ENCODE measurements around the gene IMMT. TPM values are rescaled to one million over a fixed set of nuclear protein-coding genes. Genes with fewer than 3 reads are reported as not detected.

Gene IMMT
- total and polyA plus RNA-seq, 2 donors (not counting 1 experiment from before 2014, with no cell fraction given): 23.5 to 66.0 TPM

GRCh38 chr2:86233436-86233835 is 38.2 kb upstream of the IMMT start:
- DNase-seq (no peak), ATAC-seq (ENCODE audit: low read depth) (no peak)
- ChIA-PET POLR2A (no interaction called here), CTCF (interaction anchor here (1.2 kb wide), 1 partner anchor 13 kb away, joined by 4 read pairs; no protein-coding TSS in a partner anchor)
- no peaks in the 10 kb centered on the region for H3K9me3 ChIP-seq (ENCODE audit: control extremely low read depth in 1 of 3, control insufficient read depth in 2 of 3, insufficient read depth in 1 of 3, low read length in 2 of 3)
- intact Hi-C loops (cut with micrococcal nuclease): no loop called here
- Mint-ChIP-seq H3K4me3 (no peak overlapping the region), H3K9me3 (ENCODE audit: insufficient read depth) (no peaks in the 10 kb centered on the region), H3K4me1 (peaks cover 21% of the 10 kb centered on the region), H3K27ac (no peak overlapping the region), H3K27me3 (no peaks in the 10 kb centered on the region)
- H2AFZ ChIP-seq (ENCODE audit: insufficient read depth, low read depth, low read length, poor library complexity, severe bottlenecking): no peak overlapping the region
- H3K9ac ChIP-seq (ENCODE audit: low read length): no peak overlapping the region
- H3K4me3 ChIP-seq (ENCODE audit: control extremely low read depth in 1 of 5, extremely low read depth in 1 of 5, insufficient read depth in 1 of 5, low read depth in 2 of 5, low read length in 4 of 5): no peak overlapping the region
- no peak overlapping the region for H3K27ac ChIP-seq (ENCODE audit: low read length in 2 of 2)
- H3K4me2 ChIP-seq (replicated peaks; ENCODE audit: low read depth, low read length, poor library complexity, severe bottlenecking): no peak overlapping the region
- H3K36me3 ChIP-seq (replicated peaks in 1 of 2; ENCODE audit: control extremely low read depth in 1 of 2, control insufficient read depth in 1 of 2, extremely low read depth in 1 of 2, insufficient read depth in 2 of 2, low read length in 1 of 2): no peaks in the 10 kb centered on the region
- no peak for TF ChIP-seq CTCF (IDR thresholded peaks at IDR 0.05)
- no peaks in the 10 kb centered on the region for H4K20me1 ChIP-seq (ENCODE audit: control insufficient read depth, insufficient read depth, low read length, poor library complexity, severe bottlenecking)
- WGBS (ENCODE audit: insufficient coverage): 94% methylated on average over 2 of the region's 4 CpGs
- H3K27me3 ChIP-seq (replicated peaks in 1 of 4; ENCODE audit: control extremely low read depth in 1 of 4, control insufficient read depth in 3 of 4, insufficient read depth in 4 of 4, low read length in 3 of 4): no peaks in the 10 kb centered on the region
- no peaks in the 10 kb centered on the region for H3K79me2 ChIP-seq (ENCODE audit: control insufficient read depth, insufficient read depth, low read length)
- peaks cover 29% of the 10 kb centered on the region in 2 donors for H3K4me1 ChIP-seq (ENCODE audit: control insufficient read depth in 2 of 2, insufficient read depth in 2 of 2, low read length in 2 of 2)

DNA sequence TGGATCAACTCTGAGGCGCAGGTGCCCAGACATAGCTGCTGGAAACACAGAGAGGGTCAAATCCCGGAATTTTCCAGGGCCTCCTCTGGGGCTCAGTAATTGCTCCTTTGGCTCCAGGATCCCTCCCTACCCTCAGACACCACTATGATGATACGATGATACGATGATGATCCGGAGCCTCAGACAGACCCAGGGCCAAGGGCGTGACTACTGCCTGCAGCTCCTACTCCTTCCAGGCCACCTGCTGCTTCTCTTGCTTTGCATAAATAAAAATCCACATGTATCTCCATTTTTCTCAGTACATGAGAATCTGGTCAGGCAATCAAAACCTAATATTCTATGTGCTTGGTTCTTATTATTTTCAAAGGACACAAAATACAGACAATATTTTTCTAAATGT is 37.6 kb upstream of the IMMT start:
- Mint-ChIP-seq H3K27ac (no peak overlapping the region), H3K4me1 (peaks cover 18% of the 10 kb centered on the region), H3K4me3 (no peak overlapping the region), H3K27me3 (no peaks in the 10 kb centered on the region), H3K9me3 (ENCODE audit: insufficient read depth) (no peaks in the 10 kb centered on the region)
- no peak overlapping the region for H3K27ac ChIP-seq (ENCODE audit: low read length in 2 of 2)
- H4K20me1 ChIP-seq (ENCODE audit: control insufficient read depth, insufficient read depth, low read length, poor library complexity, severe bottlenecking): no peaks in the 10 kb centered on the region
- no peaks in the 10 kb centered on the region for H3K79me2 ChIP-seq (ENCODE audit: control insufficient read depth, insufficient read depth, low read length)
- intact Hi-C loops (cut with micrococcal nuclease): no loop called here
- POLR2A ChIA-PET: no interaction called here
- no peaks in the 10 kb centered on the region for H3K27me3 ChIP-seq (replicated peaks in 1 of 4; ENCODE audit: control extremely low read depth in 1 of 4, control insufficient read depth in 3 of 4, insufficient read depth in 4 of 4, low read length in 3 of 4)
- H2AFZ ChIP-seq (ENCODE audit: insufficient read depth, low read depth, low read length, poor library complexity, severe bottlenecking): no peak overlapping the region
- no peak overlapping the region for H3K4me2 ChIP-seq (replicated peaks; ENCODE audit: low read depth, low read length, poor library complexity, severe bottlenecking)
- no peak for DNase-seq
- H3K36me3 ChIP-seq (replicated peaks in 1 of 2; ENCODE audit: control extremely low read depth in 1 of 2, control insufficient read depth in 1 of 2, extremely low read depth in 1 of 2, insufficient read depth in 2 of 2, low read length in 1 of 2): no peaks in the 10 kb centered on the region
- CTCF ChIA-PET: interaction anchor here (0.6 to 1.2 kb wide), 2 partner anchors 12 to 41 kb away, joined by 3 to 4 read pairs; no protein-coding TSS in a partner anchor
- 95% methylated on average over 6 of the region's 6 CpGs for WGBS (ENCODE audit: insufficient coverage)
- peaks cover 27% of the 10 kb centered on the region in 2 donors for H3K4me1 ChIP-seq (ENCODE audit: control insufficient read depth in 2 of 2, insufficient read depth in 2 of 2, low read length in 2 of 2)
- no peak for ATAC-seq (ENCODE audit: low read depth)
- no peaks in the 10 kb centered on the region for H3K9me3 ChIP-seq (ENCODE audit: control extremely low read depth in 1 of 3, control insufficient read depth in 2 of 3, insufficient read depth in 1 of 3, low read length in 2 of 3)
- H3K9ac ChIP-seq (ENCODE audit: low read length): no peak overlapping the region
- TF ChIP-seq CTCF (IDR thresholded peaks at IDR 0.05): no peak
- TF ChIP-seq EZH2 (IDR thresholded peaks at IDR 0.05; ENCODE audit: borderline replicate concordance, insufficient read depth, low read depth, low read length, poor library complexity, severe bottlenecking): no peak
- H3K4me3 ChIP-seq (ENCODE audit: control extremely low read depth in 1 of 5, extremely low read depth in 1 of 5, insufficient read depth in 1 of 5, low read depth in 2 of 5, low read length in 4 of 5): no peak overlapping the region

Data from B cell (primary cell).